HEK293T (cell line): ENCODE results near the gene COL4A4.

ENCODE experiments used
- BHLHE40 ChIP-seq: fragments of 450-650 bp; IDR thresholded peaks from 2 replicates; pipeline ENCODE4 v1.6.1; 2016; ENCODE audit warnings: mild to moderate bottlenecking, moderate library complexity, borderline replicate concordance
- ELF4 ChIP-seq: fragments of 450-650 bp; IDR thresholded peaks from 2 replicates; pipeline ENCODE4 v1.6.1; 2017; ENCODE audit warnings: antibody characterized with exemption
- FOXM1 ChIP-seq: fragments of 450-650 bp; IDR thresholded peaks from 2 replicates; pipeline ENCODE4 v1.6.1; 2017; ENCODE audit warnings: mild to moderate bottlenecking, borderline replicate concordance
- L3MBTL2 ChIP-seq: fragments of 450-650 bp; conservative IDR thresholded peaks from 2 replicates; pipeline ENCODE4 v1.6.1; 2016; ENCODE audit warnings: mild to moderate bottlenecking
- PKNOX1 ChIP-seq: fragments of 450-650 bp; IDR thresholded peaks from 2 replicates; pipeline ENCODE4 v1.6.1; 2016
- SP1 ChIP-seq: fragments of 450-650 bp; IDR thresholded peaks from 2 replicates; pipeline ENCODE4 v1.6.1; 2017
- SUZ12 ChIP-seq: fragments of 450-650 bp; IDR thresholded peaks from 2 replicates; pipeline ENCODE4 v1.6.1; 2016; ENCODE audit warnings: mild to moderate bottlenecking
- ZNF384 ChIP-seq: fragments of 450-650 bp; IDR thresholded peaks from 2 replicates; pipeline ENCODE4 v1.6.1; 2016

- TF ChIP-seq BHLHE40 (no peak), PKNOX1 (no peak), FOXM1 (no peak), ELF4 (no peak), SP1 (no peak), ZNF384 (no peak), SUZ12 (no peak), L3MBTL2 (no peak)
These were observed 120.0 kb downstream of the COL4A4 start for GRCh38 chr2:227043981-227044380.
